GM12891 (cell line): ENCODE measurements around the gene PAX3.

Experiments used
- DNase-seq: peaks from one replicate; pipeline ENCODE4 v3.0.0; 2011; ENCODE audit warnings: low spot score; ENCODE audit not compliant: insufficient read length
- FAIRE-seq: peaks from 2 replicates; lab custom pipeline; 2011; peaks lifted over from hg19 to GRCh38; lab: Jason Lieb, UNC
- PAX5 ChIP-seq: IDR thresholded peaks from 2 replicates; pipeline ENCODE4 v1.6.1; 2011; ENCODE audit warnings: low read length, moderate library complexity, mild to moderate bottlenecking; ENCODE audit not compliant: insufficient read depth, severe bottlenecking
- POLR2A ChIP-seq: IDR thresholded peaks from 2 replicates; pipeline ENCODE4 v1.6.1; 2011; ENCODE audit warnings: low read depth, low read length, control low read depth
- POLR2AphosphoS5 ChIP-seq: IDR thresholded peaks from 2 replicates; pipeline ENCODE4 v1.6.1; 2011; ENCODE audit warnings: low read depth, low read length, control low read depth
- POU2F2 ChIP-seq: IDR thresholded peaks from 2 replicates; pipeline ENCODE4 v1.6.1; 2011; ENCODE audit warnings: low read depth, mild to moderate bottlenecking, control low read depth, low read length, moderate library complexity
- SPI1 ChIP-seq: IDR thresholded peaks from 2 replicates; pipeline ENCODE4 v1.6.1; 2011; ENCODE audit warnings: low read depth, low read length, control low read depth
- TAF1 ChIP-seq: IDR thresholded peaks from 2 replicates; pipeline ENCODE4 v1.6.1; 2011; ENCODE audit warnings: low read depth, low read length, control low read depth

Gene PAX3

DNA sequence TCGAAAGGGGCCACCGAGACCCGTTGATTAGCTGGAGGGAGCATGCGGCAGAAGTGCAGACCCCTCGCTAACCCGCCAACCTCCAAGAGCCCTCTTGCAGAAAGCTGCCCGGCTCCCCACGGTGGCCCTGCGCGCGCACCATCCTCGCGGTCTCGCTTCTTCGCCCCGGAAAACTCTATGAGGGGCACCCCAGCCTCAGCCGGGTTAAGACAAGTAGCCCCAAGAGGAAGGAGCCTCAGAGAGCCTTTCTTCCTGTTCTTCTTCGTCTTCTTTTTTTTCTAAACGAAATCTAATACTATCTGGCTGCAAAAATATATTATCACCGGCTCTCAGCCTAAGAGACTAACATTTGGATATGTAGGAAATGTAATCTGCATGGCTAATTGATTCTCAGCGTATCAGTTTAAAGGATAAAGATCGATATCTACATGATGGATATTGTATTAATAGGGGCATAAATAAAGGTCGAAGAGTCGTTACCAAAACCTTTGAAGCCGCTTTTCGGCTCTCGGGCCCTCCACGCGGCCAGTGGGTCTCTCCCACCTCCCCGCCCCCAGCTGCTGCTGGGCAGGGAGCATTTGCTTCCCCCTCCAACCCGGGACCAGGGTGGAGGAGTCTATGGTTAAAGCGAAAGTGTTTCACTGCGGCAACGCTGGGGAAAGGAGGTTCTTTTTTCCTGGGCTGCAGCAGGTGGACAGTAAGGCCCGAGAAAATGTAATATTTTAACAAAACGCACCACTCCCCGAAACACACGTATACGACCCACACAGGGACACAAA lies 6.1 kb upstream of the PAX3 start:
- no peak for DNase-seq
- no peak for FAIRE-seq
- TF ChIP-seq POLR2A = no peak
- no peak for TF ChIP-seq TAF1
- TF ChIP-seq PAX5 = no peak
- TF ChIP-seq POLR2AphosphoS5 = no peak

GRCh38 chr2:222303828-222304736 lies 5.3 kb upstream of the PAX3 start:
- TF ChIP-seq POLR2AphosphoS5 (no peak), SPI1 (no peak), TAF1 (no peak), POU2F2 (no peak), POLR2A (no peak), PAX5 (no peak)
- no peak for FAIRE-seq

GRCh38 chr2:222303045-222303827 lies 4.4 kb upstream of the PAX3 start:
- DNase-seq = no peak
- TF ChIP-seq SPI1 (no peak), POU2F2 (no peak), TAF1 (no peak), PAX5 (no peak), POLR2AphosphoS5 (no peak), POLR2A (no peak)
- FAIRE-seq = no peak

More at GRCh38 chr2:222303828-222304736, 5.3 kb upstream of the PAX3 start:
- DNase-seq = no peak

- DNase-seq (no peak), FAIRE-seq (no peak)
- TF ChIP-seq POLR2AphosphoS5 = no peak
- TF ChIP-seq TAF1 = no peak
- no peak for TF ChIP-seq POLR2A
- no peak for TF ChIP-seq SPI1
- TF ChIP-seq PAX5 = no peak
- no peak for TF ChIP-seq POU2F2
Observed at GRCh38 chr2:222302178-222303018, 3.6 kb upstream of the PAX3 start.

- DNase-seq (no peak), FAIRE-seq (no peak)
Observed at GRCh38 chr2:222301796-222302118, 3.0 kb upstream of the PAX3 start.

GRCh38 chr2:222301053-222301795 lies 2.4 kb upstream of the PAX3 start:
- no peak for TF ChIP-seq SPI1
- no peak for TF ChIP-seq POLR2A
- DNase-seq = no peak
- FAIRE-seq = no peak

More at GRCh38 chr2:222301796-222302118, 3.0 kb upstream of the PAX3 start:
- no peak for TF ChIP-seq POLR2AphosphoS5
- TF ChIP-seq SPI1 = no peak
- TF ChIP-seq TAF1 = no peak
- TF ChIP-seq PAX5 = no peak
- TF ChIP-seq POU2F2 = no peak
- TF ChIP-seq POLR2A = no peak

GRCh38 chr2:222300726-222301052 lies 1.9 kb upstream of the PAX3 start:
- FAIRE-seq (no peak), DNase-seq (no peak)
- TF ChIP-seq POU2F2 = no peak
- TF ChIP-seq POLR2A = no peak
- no peak for TF ChIP-seq TAF1
- TF ChIP-seq PAX5 = no peak
- TF ChIP-seq POLR2AphosphoS5 = no peak
- no peak for TF ChIP-seq SPI1

GRCh38 chr2:222299906-222300725 lies 1.3 kb upstream of the PAX3 start:
- DNase-seq = no peak
- TF ChIP-seq POLR2AphosphoS5 (no peak), POLR2A (no peak), TAF1 (no peak), PAX5 (no peak), POU2F2 (no peak), SPI1 (no peak)
- FAIRE-seq = no peak
